ENCODE measurements around the gene WDR5B.
"Not testable (repeated sequence)": the region's sequence is repeated elsewhere in the genome, so short reads cannot be mapped to it uniquely, and the experiment has no call there.

The WDR5B gene

DNA sequence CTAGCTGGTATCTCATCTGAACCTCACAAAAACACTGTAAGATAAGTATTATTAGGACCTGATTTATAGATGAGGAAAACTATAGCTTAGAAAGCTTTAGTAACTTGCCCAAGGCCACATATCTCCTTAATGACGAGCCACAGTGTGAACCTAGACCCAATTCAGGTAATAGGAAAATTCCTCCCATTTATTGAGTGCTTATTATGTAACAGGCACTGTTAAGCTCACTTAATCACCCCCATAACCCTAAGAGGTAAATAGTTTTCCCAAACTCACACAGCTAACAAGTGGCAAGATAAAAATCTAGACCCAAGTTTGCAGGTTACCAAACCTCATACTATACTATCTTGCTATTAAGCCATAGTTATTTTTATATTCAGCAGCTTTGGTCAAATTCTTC, 7.9 kb downstream of the WDR5B start:
- DNase-seq, result no peak

- DNase-seq, result no peak
Observed at GRCh38 chr3:122406198-122406597, 9.7 kb downstream of the WDR5B start.

- no peak for DNase-seq
Observed at GRCh38 chr3:122405015-122405414, 10.8 kb downstream of the WDR5B start.

- DNase-seq, result no peak
Observed at GRCh38 chr3:122403489-122403888, 12.4 kb downstream of the WDR5B start.

- DNase-seq, result no peak
Observed at GRCh38 chr3:122398920-122399319, 16.9 kb downstream of the WDR5B start.

GRCh38 chr3:122397201-122397600, 18.7 kb downstream of the WDR5B start:
- DNase-seq, result no peak

DNA sequence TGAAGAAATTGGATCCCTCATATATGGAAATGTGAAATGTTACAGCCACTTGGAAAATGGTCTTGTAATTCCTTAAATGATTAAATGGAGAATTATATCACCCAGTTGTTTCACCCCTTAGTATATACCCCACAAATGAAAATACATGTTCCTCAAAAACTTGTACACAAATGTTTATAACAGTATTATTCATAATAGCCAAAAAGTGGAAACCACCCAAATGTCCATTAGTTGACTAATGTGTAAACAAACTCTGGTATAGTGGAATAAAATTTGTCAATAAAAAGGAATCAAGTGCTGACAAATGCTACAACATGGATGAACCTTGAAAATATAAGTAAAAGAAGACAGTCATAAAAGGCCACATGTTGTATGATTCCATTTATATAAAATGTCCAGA, 19.4 kb downstream of the WDR5B start:
- DNase-seq, result no peak

GRCh38 chr3:122395582-122395981, 20.3 kb downstream of the WDR5B start:
- no peak for DNase-seq

GRCh38 chr3:122394173-122394572, 21.7 kb downstream of the WDR5B start:
- no peak for DNase-seq

DNA sequence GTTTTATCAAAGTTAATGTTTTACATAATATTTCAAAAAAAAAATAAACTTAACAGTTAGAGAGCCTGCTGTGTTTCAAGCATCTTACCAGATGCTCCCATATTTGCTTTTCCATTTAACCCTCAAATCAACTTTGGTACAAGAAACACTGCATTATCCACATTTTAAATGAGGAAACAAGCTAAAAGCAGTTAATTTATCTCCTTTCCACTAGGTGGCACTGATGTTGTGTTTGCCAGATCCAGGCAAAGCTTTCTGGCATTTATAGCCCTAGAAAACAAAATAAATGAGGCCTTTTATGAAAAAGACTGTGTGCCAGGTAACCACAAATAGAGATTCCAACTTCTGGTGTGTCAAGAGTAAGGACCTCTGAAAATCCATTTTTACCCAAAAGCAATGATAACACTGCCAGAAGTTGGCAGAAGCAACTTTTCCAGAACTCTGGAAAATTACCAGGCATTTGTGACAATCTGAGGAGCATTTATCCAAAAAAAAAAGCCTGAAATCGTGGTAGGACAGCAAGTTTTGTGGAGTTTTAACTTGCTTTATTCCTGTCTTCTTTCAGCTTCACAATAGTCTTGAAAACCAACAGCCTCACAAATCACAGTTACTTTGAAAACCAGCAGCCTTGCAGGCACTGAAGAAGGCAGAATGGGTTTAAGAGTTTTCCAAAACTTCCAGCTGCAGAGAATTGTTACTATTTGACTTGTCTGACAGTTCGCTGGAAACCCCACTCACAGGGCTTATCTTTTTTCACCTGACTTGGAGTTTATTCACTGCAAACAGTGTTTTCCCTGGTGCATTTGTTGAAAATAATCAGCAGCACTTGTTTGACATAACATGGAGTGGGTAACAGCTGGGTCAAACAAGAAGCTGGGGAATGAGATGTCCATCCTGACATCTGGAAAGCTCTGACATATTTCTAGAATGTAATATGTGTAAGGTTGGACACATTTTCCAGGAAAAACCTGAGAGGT, 22.7 kb downstream of the WDR5B start:
- peak; percentile 46 for DNase-seq

DNA sequence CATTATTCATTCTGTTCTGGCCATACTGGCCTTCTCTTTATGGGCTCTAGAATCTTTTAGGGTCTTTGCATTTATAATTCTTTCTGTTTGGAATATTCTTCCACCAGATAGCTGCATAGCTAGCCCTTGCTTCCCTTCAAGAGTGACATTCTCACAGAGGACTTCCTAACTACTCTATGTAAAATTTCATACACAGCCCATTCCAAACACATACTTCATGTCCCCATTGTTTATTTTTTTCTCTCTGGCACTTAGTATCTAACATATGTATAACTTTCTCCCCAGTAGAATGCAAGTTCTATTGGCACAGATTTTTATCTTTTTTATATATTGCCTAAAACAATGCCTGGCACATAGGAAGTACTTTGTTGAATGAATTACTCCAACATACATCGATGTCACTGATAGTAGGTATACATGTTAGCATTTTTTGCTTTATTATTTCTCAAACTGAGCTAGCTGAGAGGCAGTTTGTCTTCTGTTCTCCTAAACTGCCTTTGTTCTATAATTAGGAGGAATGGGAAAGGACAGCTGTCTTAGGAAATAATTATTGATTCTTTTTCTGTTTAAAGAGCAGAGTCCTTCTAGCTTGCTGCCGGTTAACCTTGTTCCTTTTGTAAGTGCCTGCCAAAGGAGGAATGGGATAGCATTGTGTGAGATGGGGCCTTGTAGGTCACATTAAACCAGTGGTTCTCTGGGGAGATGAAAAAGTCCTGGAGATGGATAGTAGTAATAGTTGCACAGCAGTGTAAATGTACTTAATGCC, 24.0 kb downstream of the WDR5B start:
- DNase-seq, result no peak

DNA sequence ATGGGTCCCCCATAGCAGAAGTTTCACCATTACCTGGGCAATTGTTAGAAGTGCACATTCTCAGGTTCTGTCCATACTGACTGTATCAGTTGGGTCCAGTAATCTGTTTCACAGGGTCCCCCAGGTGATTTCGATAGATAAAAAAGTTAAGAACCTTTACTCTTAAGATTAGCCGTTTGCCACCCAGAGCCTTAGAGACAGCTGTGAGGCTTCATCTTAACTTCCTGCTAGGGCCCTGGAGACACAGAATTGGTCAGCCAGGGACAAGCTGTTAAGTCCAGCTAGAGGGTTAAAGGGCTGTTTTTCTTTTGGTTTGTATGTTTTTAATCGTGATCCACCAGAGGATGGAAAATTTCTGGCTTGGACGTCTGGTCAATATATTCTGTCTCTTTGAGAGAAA, 25.2 kb downstream of the WDR5B start:
- DNase-seq, result no peak

DNA sequence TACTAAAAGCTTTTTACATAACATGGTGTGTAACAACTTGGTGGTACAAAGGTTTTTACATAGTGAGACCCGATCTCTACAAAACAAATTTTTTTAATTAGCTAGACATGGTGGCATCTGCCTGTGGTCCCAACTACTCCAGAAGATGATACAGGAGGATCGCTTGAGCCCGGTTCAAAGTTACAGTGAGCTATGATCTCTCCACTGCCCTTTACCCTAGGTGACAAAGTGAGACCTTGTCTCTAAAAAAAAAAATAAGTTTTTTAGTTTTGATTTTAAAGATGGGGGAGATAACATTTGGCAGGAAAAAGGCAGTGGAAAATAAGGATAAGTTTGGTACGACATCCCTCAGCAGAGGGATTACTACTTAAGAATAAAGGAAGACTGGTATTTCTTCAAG, 26.0 kb downstream of the WDR5B start:
- DNase-seq, result no peak

DNA sequence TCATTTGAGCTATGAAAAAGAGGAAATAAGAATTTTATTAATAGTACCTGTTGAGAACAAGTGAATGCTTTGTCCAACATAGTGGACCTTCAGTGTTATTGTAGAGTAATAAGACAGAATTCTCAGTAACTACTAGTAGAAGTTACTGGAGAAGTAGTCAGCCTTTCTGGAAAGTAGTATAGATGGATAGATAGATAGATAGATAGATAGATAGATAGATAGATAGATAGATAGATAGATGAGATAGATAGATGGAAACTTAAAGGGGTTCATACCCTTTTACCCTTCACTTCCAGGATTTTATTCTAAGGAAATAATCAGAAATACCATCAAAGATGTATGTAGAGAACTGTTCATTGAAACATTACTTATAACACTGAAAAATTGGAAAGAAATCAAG, 26.7 kb downstream of the WDR5B start:
- DNase-seq, result no peak

DNA sequence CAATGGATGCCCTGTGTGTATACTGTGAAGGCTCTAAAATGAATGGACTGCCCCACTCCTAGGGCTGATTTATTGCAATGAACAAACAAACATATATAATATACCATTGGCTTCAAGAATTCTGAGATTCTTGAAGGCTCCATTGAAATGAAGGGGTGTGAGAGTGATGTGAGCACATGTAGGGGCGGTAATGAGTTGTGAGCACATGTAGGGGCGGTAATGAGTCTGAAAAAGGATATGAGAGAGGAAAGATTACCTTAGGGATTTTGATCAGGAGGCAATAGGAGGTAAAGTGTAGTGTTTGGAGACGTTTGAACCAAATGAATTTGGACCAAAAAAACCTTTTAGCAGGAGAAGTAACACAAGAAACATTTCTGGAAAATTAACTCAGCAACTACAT, 28.2 kb downstream of the WDR5B start:
- no peak for DNase-seq

GRCh38 chr3:122383771-122384697, 31.8 kb downstream of the WDR5B start, which contains the start of gene FAM162A:
FAM162A (plus strand) TSS chr3:122384182; CDS start chr3:122384266, 84 bp downstream.
- DNase-seq, result peak; percentile 88

DNA sequence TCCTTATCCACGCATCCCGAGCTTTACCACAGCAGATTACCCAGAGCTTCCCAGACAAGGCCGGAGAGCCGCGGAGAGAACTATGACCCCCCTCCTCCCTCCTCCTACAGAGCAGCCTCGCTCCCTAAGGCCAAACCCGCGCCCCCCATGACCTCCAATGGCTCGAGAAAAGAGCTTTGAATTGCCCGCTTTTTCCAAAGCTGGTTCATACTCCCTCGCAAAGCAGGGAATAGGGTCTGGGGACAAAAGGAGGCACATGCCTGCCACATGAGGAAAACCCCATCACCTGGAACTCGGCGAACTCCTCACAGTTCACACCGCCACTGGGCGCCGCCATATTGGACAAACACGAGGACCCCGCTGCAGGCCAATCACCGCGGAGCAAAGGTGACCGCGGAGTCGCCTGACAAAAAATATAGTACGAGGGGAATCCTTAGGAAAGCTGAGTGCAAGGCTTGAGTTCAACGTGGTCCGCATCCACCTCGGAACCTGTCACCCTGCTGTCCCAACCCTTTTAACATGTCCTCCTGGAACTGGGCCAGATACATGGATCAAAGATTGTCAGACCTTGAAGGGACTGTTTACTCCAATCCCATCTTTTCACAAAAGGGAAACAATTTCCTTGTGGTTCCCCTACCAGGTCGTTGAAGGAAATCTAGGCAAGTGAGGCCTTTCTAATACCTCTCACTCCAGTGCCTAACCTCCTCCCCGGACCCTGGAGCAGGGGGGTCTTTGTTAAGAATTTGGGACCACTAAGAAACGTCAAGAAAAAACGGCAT, 32.8 kb downstream of the WDR5B start, which contains the start of gene MIX23:
Gene MIX23, minus strand, starts transcription at position 344 of the 779 bp plus-strand sequence. Its CDS starts 7 bp downstream, at position 337.
- DNase-seq, result peak; percentile 88

DNA sequence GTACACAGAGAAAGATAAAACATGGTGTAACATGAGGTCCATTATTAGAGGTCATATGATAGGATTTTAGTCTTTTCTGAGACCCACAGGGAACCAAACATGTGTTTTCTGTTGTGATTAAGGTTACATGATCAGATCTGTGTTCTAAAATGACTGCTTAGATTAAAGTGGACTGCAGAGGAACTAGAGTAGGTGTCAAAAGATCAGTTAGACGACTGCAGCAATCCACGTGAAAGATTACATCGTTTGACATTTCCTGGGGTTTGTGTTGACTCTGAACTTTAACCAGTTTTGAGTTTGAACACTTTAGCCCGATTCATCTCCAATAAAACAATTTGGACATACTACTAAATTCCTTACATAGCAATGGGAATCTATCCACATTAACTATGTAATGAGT, 37.9 kb downstream of the WDR5B start:
- DNase-seq, result no peak

DNA sequence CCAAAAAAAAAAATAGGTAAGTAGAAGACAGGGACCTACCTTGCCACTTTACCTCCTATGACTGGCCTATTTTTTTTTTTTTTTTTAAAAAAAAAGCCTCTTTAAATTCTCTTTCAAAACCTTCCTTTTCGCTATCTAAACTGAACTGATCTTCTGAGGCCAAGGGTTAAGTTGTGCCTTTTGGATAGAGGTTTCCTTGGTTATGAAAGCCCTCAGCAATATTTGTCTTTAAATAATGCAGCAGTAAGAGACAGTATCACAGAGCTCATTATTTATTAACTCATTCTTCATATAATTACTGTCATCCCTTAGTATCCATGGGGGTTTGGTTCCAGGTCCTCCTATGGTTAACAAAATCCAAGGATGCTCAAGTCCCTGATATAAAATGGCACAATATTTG, 41.8 kb downstream of the WDR5B start:
- DNase-seq, result no peak

GRCh38 chr3:122366379-122366749, 49.5 kb downstream of the WDR5B start:
- no peak for DNase-seq

- DNase-seq, result not testable (repeated sequence)
Observed at GRCh38 chr3:122365582-122366378, 50.1 kb downstream of the WDR5B start.

All from SHP77 treated with DMSO at 0.1 percent for 48 hours (cell line).